K562 (cell line): ENCODE results near the gene SELENOO. TPM values are rescaled to one million over a fixed set of nuclear protein-coding genes. Genes with fewer than 3 reads are reported as not detected.

Source experiments
- ATAC-seq: fragments of 200-7000 bp; cut with Tn5 transposase; 3 replicates; pipeline ENCODE4 v1.9.1; 2020; ENCODE audit warnings: moderate library complexity
- BruUV-seq: library from RNA; stranded (reverse); fragments of 400-500 nt; replicated peaks from 2 replicates; lab custom pipeline; 2021; lab: Mats Ljungman, UMichigan
- CTCF ChIA-PET: fragments of 300-600 bp; formaldehyde crosslinking; extraction: SDS; loops from one replicate; lab custom pipeline; 2021; ENCODE audit warnings: low intra/inter-chr PET ratio; lab: Yijun Ruan, JAX
- POLR2A ChIA-PET: fragments of 300-600, 350-650 bp; sonication (Branson Sonifier 250); formaldehyde crosslinking; extraction: SDS; loops from one replicate; lab custom pipeline; 2021; ENCODE audit warnings: antibody characterized with exemption, inconsistent platforms; lab: Yijun Ruan, JAX
- DNase-seq, 4 experiments: peaks; one replicate each; pipeline versions ENCODE4 v3.0.0 to v3.0.0-alpha.2; 2011 to 2018; ENCODE audit warnings: low spot score in 3 of 4, mixed read lengths in 3 of 4; ENCODE audit errors: extremely low read depth in 1 of 4
- FAIRE-seq: peaks from 2 replicates; lab custom pipeline; 2011; peaks lifted over from hg19 to GRCh38; lab: Jason Lieb, UNC
- H2AFZ ChIP-seq: 2 replicates; pipeline ENCODE4 v1.6.0; 2011; ENCODE audit warnings: low read depth, low read length, control low read depth, inconsistent platforms
- H3K27ac ChIP-seq: fragments of 200-600 bp; 3 replicates; pipeline ENCODE4 v1.8.0; 2011; ENCODE audit warnings: low read depth, mild to moderate bottlenecking, control low read depth, inconsistent platforms, low read length, moderate library complexity, mixed read lengths; ENCODE audit errors: extremely low read depth
- H3K27me3 ChIP-seq, 2 experiments: fragments of 300-600 bp in 1 of 2; 2 replicates in 1 of 2; 3 replicates in 1 of 2; pipeline versions ENCODE4 v1.6.0 to v1.8.0; 2011; ENCODE audit warnings: inconsistent platforms in 2 of 2, low read length in 2 of 2, mild to moderate bottlenecking in 1 of 2, mixed read lengths in 1 of 2, moderate library complexity in 1 of 2; ENCODE audit not compliant: control insufficient read depth in 2 of 2, insufficient read depth in 2 of 2
- H3K36me3 ChIP-seq: fragments of 300-600 bp; 3 replicates; pipeline ENCODE4 v1.8.0; 2011; ENCODE audit warnings: mild to moderate bottlenecking, low read length, inconsistent platforms; ENCODE audit not compliant: control insufficient read depth, insufficient read depth
- H3K4me1 ChIP-seq, 2 experiments: fragments of 200-600 bp in 1 of 2; replicated peaks in 1 of 2; 2 replicates in 1 of 2; 3 replicates in 1 of 2; pipeline versions ENCODE4 v1.5.1 to v1.8.0; 2011; ENCODE audit warnings: inconsistent platforms in 2 of 2, low read length in 2 of 2, mild to moderate bottlenecking in 1 of 2, mixed read lengths in 1 of 2, moderate library complexity in 1 of 2; ENCODE audit not compliant: control insufficient read depth in 2 of 2, insufficient read depth in 2 of 2
- H3K4me2 ChIP-seq: 2 replicates; pipeline ENCODE4 v1.6.1; 2011; ENCODE audit warnings: low read length, control low read depth, inconsistent platforms, mixed read lengths; ENCODE audit not compliant: insufficient read depth
- H3K4me3 ChIP-seq: fragments of 200-600 bp; sonication (generic), shearing (Covaris generic); 2 replicates; pipeline ENCODE4 v1.5.1; 2016; ENCODE audit warnings: control low read depth, inconsistent platforms
- H3K79me2 ChIP-seq: fragments of 200-600 bp; 3 replicates; pipeline ENCODE4 v1.8.0; 2011; ENCODE audit warnings: low read length, inconsistent platforms; ENCODE audit not compliant: control insufficient read depth, insufficient read depth
- H3K9ac ChIP-seq, 2 experiments: 2 replicates each; pipeline versions ENCODE4 v1.6.0 to v1.6.1; 2011; ENCODE audit warnings: low read depth in 2 of 2, low read length in 2 of 2, control low read depth in 1 of 2, inconsistent platforms in 1 of 2, mild to moderate bottlenecking in 1 of 2, mixed read lengths in 1 of 2; ENCODE audit not compliant: insufficient read depth in 1 of 2
- H3K9me1 ChIP-seq: one replicate; pipeline ENCODE4 v1.6.0; 2011; ENCODE audit warnings: inconsistent platforms, mild to moderate bottlenecking, low read length, moderate library complexity; ENCODE audit not compliant: control insufficient read depth, insufficient read depth
- H3K9me3 ChIP-seq: replicated peaks from 2 replicates; pipeline ENCODE4 v1.5.1; 2011; ENCODE audit warnings: low read depth, low read length, inconsistent platforms; ENCODE audit not compliant: control insufficient read depth, insufficient read depth
- H4K20me1 ChIP-seq: replicated peaks from 2 replicates; pipeline ENCODE4 v1.6.1; 2011; ENCODE audit warnings: low read length, inconsistent platforms, mixed read lengths; ENCODE audit not compliant: control insufficient read depth, insufficient read depth
- DDX20 ChIP-seq: fragments of 450-650 bp; IDR thresholded peaks from 2 replicates; pipeline ENCODE4 v1.6.1; 2016; ENCODE audit warnings: missing genetic modification characterization, low read depth, mild to moderate bottlenecking, missing compliant biosample characterization, moderate library complexity
- ESRRB ChIP-seq: fragments of 250-450 bp; sonication (Bioruptor Pico); IDR thresholded peaks from 2 replicates; pipeline ENCODE4 v1.5.0; 2020; ENCODE audit warnings: mild to moderate bottlenecking, moderate library complexity, borderline replicate concordance
- GABPA ChIP-seq: fragments of 200-800 bp; sonication (Bioruptor generic); conservative IDR thresholded peaks from 2 replicates; pipeline ENCODE4 v1.6.1; 2016; ENCODE audit warnings: low read depth, missing genetic modification characterization, missing compliant biosample characterization
- GTF2B ChIP-seq: IDR thresholded peaks from 2 replicates; pipeline ENCODE4 v1.6.1; 2011; ENCODE audit not compliant: insufficient read length; ENCODE audit errors: extremely low read depth
- JUNB ChIP-seq: fragments of 450-650 bp; formaldehyde crosslinking; conservative IDR thresholded peaks from 2 replicates; pipeline ENCODE4 v1.4.0; 2020; ENCODE audit warnings: mild to moderate bottlenecking
- MAZ ChIP-seq, 2 experiments: fragments of 450-650 bp in 1 of 2; sonication (generic) in 1 of 2; formaldehyde crosslinking; IDR thresholded peaks in 1 of 2; conservative IDR thresholded peaks in 1 of 2; 2 replicates each; pipeline versions ENCODE4 v1.4.0 to v1.5.0; 2020; ENCODE audit warnings: mild to moderate bottlenecking in 1 of 2, missing genetic modification reagents in 1 of 2
- MYC ChIP-seq, 2 experiments: fragments of 250-450 bp in 1 of 2; sonication (Bioruptor Pico) in 1 of 2; IDR thresholded peaks; 2 replicates each; pipeline versions ENCODE4 v1.5.1 to v1.6.1; 2012 to 2021; ENCODE audit warnings: low read depth in 2 of 2, borderline replicate concordance in 1 of 2, improper control_type of control experiment in 1 of 2, low read length in 1 of 2, mild to moderate bottlenecking in 1 of 2, moderate library complexity in 1 of 2
- NELFE ChIP-seq: IDR thresholded peaks from 2 replicates; pipeline ENCODE4 v1.6.1; 2011; ENCODE audit warnings: mild to moderate bottlenecking; ENCODE audit not compliant: insufficient read depth, insufficient read length
- POLR2B ChIP-seq: fragments of 450-650 bp; IDR thresholded peaks from 2 replicates; pipeline ENCODE4 v1.6.1; 2018; ENCODE audit warnings: low read depth; ENCODE audit not compliant: partially characterized antibody
- SMAD4 ChIP-seq: fragments of 250-450 bp; sonication (Bioruptor Pico); conservative IDR thresholded peaks from 2 replicates; pipeline ENCODE4 v1.8.0; 2021; ENCODE audit warnings: inconsistent platforms, mild to moderate bottlenecking, moderate library complexity
- TRIM25 ChIP-seq: fragments of 450-650 bp; IDR thresholded peaks from 2 replicates; pipeline ENCODE4 v1.7.0; 2016; ENCODE audit warnings: borderline replicate concordance
- VEZF1 ChIP-seq: fragments of 200-800 bp; sonication (Bioruptor generic); IDR thresholded peaks from 2 replicates; pipeline ENCODE4 v1.6.1; 2017; ENCODE audit warnings: missing genetic modification characterization, missing compliant biosample characterization
- ZNF740 ChIP-seq, 3 experiments: fragments of 200-800 bp in 1 of 3; sonication (Bioruptor generic) in 1 of 3; sonication (generic) in 1 of 3; formaldehyde crosslinking in 1 of 3; IDR thresholded peaks; 2 replicates each; pipeline versions ENCODE4 v1.6.1 to v1.8.0; 2016 to 2022; ENCODE audit warnings: mild to moderate bottlenecking in 2 of 3, missing compliant biosample characterization in 2 of 3, missing genetic modification characterization in 2 of 3, missing genetic modification reagents in 1 of 3
- WGBS: fragments of 100-300 bp; shearing (Covaris generic); methylation state at CpG from one replicate; pipeline ENCODE4 v1.1.6; 2016; ENCODE audit warnings: low coverage, mixed read lengths; ENCODE audit not compliant: insufficient coverage; ENCODE audit errors: missing lambda C conversion rate; 5-methylcytosine and 5-hydroxymethylcytosine counted together
- in situ Hi-C: fragments of 300-500 bp; cut with MboI; formaldehyde crosslinking; loops from 4 replicates; pipeline ENCODE4 v1.15.0; 2018; ENCODE audit warnings: inconsistent platforms, mixed read lengths
- intact Hi-C: fragments of 100-400 bp; cut with micrococcal nuclease; formaldehyde crosslinking; loops from 2 replicates; pipeline ENCODE4 v1.14.2; 2022
- polyA plus RNA-seq, 8 experiments: library from polyadenylated mRNA; depleted of rRNA in 4 of 8; stranded (reverse) in 5 of 8; unstranded in 3 of 8; fragments of >200 nt; fragmentation: Nextera tagmentation in 2 of 8; fragmentation: Illumina TruSeq in 1 of 8; extraction: Ambion mirVana in 2 of 8; extraction: Trizol in 1 of 8; gene quantifications; 2 replicates each; pipeline versions ENCODE4 v1.2.1 to v1.2.3, GENCODE V29; 2011 to 2014; ENCODE audit warnings: inconsistent platforms in 1 of 8, missing spikeins in 1 of 8
- total RNA-seq, 7 experiments: library from RNA; depleted of rRNA in 6 of 7; stranded (reverse); fragments of >200 nt in 6 of 7; fragmentation: Illumina TruSeq in 2 of 7; extraction: Trizol in 2 of 7; gene quantifications; 2 replicates each; pipeline versions ENCODE4 v1.2.1 to v1.2.3, GENCODE V29; 2011 to 2021; ENCODE audit warnings: low replicate concordance in 1 of 7

SELENOO gene
- total and polyA plus RNA-seq, 9 of the 15 experiments (the other 6 are each of a cell fraction or from before 2014, with no cell fraction given) = 0.37 to 24.9 (median 8.3) TPM

- BruUV-seq = no TSS peak
- intact Hi-C loops (no loop called here), in situ Hi-C loops (no loop called here)
- ChIA-PET CTCF (no interaction called here), POLR2A (interaction anchor here (0.6 to 1.5 kb wide), 4 partner anchors 10 to 71 kb away, joined by 3 to 5 read pairs (median 3); partner anchors contain the start of genes HDAC10 and PLXNB2)
- FAIRE-seq (no peak), ATAC-seq (peak; percentile 76), DNase-seq (peak; percentile 71 to 84 (median 80))
- peaks cover 25% of the 10 kb centered on the region; the same call in 1 of the 3 replicates for H3K36me3 ChIP-seq
- peaks cover 27% of the 10 kb centered on the region for H3K79me2 ChIP-seq
- peak within 1 kb of the TSS; percentile 76 for H3K27ac ChIP-seq
- peak within 1 kb of the TSS; percentile 79 for H3K4me2 ChIP-seq
- no peaks in the 10 kb centered on the region for H4K20me1 ChIP-seq
- 8% methylated on average over 10 of the region's 61 CpGs for WGBS
- H3K9me3 ChIP-seq = no peaks in the 10 kb centered on the region
- peak within 1 kb of the TSS; percentile 72 to 95 for H3K9ac ChIP-seq
- H3K9me1 ChIP-seq = no peaks in the 10 kb centered on the region
- peak within 1 kb of the TSS; percentile 64 for H3K4me3 ChIP-seq
- H2AFZ ChIP-seq = peak within 1 kb of the TSS; percentile 72; the same call in 1 of the 2 replicates
- H3K4me1 ChIP-seq = peaks cover 15 to 85% of the 10 kb centered on the region in 2 experiments; a peak in 4 of 5 replicates
- H3K27me3 ChIP-seq = no peaks in the 10 kb centered on the region
- TF ChIP-seq DDX20 (tag) = no peak
- no peak for TF ChIP-seq ZNF740 (CRISPR knock-in tag; IDR thresholded peaks at IDR 0.05)
- TF ChIP-seq ZNF740 (tag; IDR thresholded peaks at IDR 0.05) = 0 out of 4 replicates have a peak, but pooled peaks of 1 of the 2 experiments have one; percentile 20
- no peak for TF ChIP-seq TRIM25
- no peak for TF ChIP-seq GTF2B
- no peak for TF ChIP-seq JUNB
- TF ChIP-seq POLR2B = no peak
- TF ChIP-seq GABPA (tag) = peak; percentile 42
- peak; percentile 10; the same call in 1 of the 2 replicates for TF ChIP-seq SMAD4 (CRISPR knock-in tag)
- TF ChIP-seq NELFE = no peak
- peak; percentile 35 to 40; a peak in 1 of 4 replicates for TF ChIP-seq MAZ (CRISPR knock-in tag; conservative IDR thresholded peaks at IDR 0.05 in 1 of 2, IDR thresholded peaks at IDR 0.05 in 1 of 2)
- peak; percentile 77 for TF ChIP-seq VEZF1 (CRISPR knock-in tag)
- no peak for TF ChIP-seq ESRRB
- TF ChIP-seq MYC (IDR thresholded peaks at IDR 0.05; ENCODE audit: low read depth, low read length) = peak; percentile 37; the same call in 1 of the 2 replicates
- no peak for TF ChIP-seq MYC (CRISPR knock-in tag; IDR thresholded peaks at IDR 0.05; ENCODE audit: borderline replicate concordance, low read depth)
Measured at GRCh38 chr22:50261615-50262459, 61.0 kb downstream of the SELENOO start, which contains the start of gene MAPK12. Gene MAPK12 (minus strand): TSS chr22:50261683. CDS start chr22:50261509, 174 bp downstream.
